ENCODE measurements around the gene TAF12.
"Not testable (repeated sequence)": the region's sequence is repeated elsewhere in the genome, so short reads cannot be mapped to it uniquely, and the experiment has no call there.

Gene TAF12

GRCh38 chr1:28581531-28582247, 61.2 kb downstream of the TAF12 start:
- peak; percentile 92 for DNase-seq (ENCODE audit: low spot score)

- DNase-seq (ENCODE audit: low spot score) = peak; percentile 75
Observed at GRCh38 chr1:28580722-28581530, 61.9 kb downstream of the TAF12 start.

GRCh38 chr1:28579401-28579800, 63.5 kb downstream of the TAF12 start:
- peak; percentile 12 for DNase-seq (ENCODE audit: low spot score)

- peak; percentile 10 for DNase-seq (ENCODE audit: low spot score)
Observed at GRCh38 chr1:28578696-28579218, 64.1 kb downstream of the TAF12 start.

GRCh38 chr1:28577738-28578536, 64.9 kb downstream of the TAF12 start:
- DNase-seq (ENCODE audit: low spot score) = peak; percentile 12

GRCh38 chr1:28577052-28577678, 65.7 kb downstream of the TAF12 start:
- no peak for DNase-seq (ENCODE audit: low spot score)

- no peak for DNase-seq (ENCODE audit: low spot score)
Observed at GRCh38 chr1:28573564-28573963, 69.3 kb downstream of the TAF12 start.

- DNase-seq (ENCODE audit: low spot score) = not testable (repeated sequence)
Observed at GRCh38 chr1:28572891-28573290, 70.0 kb downstream of the TAF12 start.

- DNase-seq (ENCODE audit: low spot score) = no peak
Observed at GRCh38 chr1:28571911-28572310, 71.0 kb downstream of the TAF12 start.

GRCh38 chr1:28566931-28567330, 75.9 kb downstream of the TAF12 start:
- peak; percentile 3 for DNase-seq (ENCODE audit: low spot score)

GRCh38 chr1:28565726-28566125, 77.1 kb downstream of the TAF12 start:
- DNase-seq (ENCODE audit: low spot score) = no peak

GRCh38 chr1:28565040-28565439, 77.8 kb downstream of the TAF12 start:
- no peak for DNase-seq (ENCODE audit: low spot score)

GRCh38 chr1:28564310-28564709, 78.6 kb downstream of the TAF12 start:
- DNase-seq (ENCODE audit: low spot score) = peak; percentile 2

GRCh38 chr1:28560886-28561285, 82.0 kb downstream of the TAF12 start:
- DNase-seq (ENCODE audit: low spot score) = peak; percentile 3

Data from hematopoietic multipotent progenitor cell treated with erythropoietin and hydrocortisone succinate and interleukin-3 and kit ligand, for 17 days (in vitro differentiated cells).